Activated CD4-positive, alpha-beta T cell treated with anti-CD3 and anti-CD28 coated beads, Interleukin-2, amount 50 U/mL, for 4 hours (primary cell): Measurements from ENCODE around the gene SYT8.

Experiments used
- DNase-seq, 2 experiments: peaks; one replicate each; pipeline ENCODE4 v3.0.0-alpha.2; 2020

Gene SYT8

DNA sequence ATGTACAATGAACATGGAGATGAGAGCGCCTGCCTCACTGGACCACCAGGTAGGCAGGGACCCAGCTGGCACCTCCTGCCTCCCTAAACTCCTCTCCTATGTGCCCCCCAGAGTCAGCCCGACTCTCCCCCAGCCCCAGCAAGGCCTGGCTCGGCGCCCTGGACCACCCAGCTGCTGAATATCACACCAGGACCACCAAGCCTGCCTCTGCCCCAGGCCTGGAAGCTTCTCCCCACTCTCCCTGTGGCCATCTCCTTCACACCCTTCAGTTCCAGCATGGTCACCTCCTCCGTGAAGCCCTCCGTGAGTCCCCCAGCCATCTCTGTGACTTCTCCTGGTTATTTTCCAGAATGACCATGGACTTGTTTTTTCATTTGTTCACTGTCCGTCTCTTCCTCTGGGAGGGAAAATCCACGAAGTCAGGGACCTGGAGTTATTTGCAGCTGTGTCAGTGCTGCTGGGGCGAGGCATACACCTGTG, 11.7 kb downstream of the SYT8 start:
- DNase-seq: no peak

DNA sequence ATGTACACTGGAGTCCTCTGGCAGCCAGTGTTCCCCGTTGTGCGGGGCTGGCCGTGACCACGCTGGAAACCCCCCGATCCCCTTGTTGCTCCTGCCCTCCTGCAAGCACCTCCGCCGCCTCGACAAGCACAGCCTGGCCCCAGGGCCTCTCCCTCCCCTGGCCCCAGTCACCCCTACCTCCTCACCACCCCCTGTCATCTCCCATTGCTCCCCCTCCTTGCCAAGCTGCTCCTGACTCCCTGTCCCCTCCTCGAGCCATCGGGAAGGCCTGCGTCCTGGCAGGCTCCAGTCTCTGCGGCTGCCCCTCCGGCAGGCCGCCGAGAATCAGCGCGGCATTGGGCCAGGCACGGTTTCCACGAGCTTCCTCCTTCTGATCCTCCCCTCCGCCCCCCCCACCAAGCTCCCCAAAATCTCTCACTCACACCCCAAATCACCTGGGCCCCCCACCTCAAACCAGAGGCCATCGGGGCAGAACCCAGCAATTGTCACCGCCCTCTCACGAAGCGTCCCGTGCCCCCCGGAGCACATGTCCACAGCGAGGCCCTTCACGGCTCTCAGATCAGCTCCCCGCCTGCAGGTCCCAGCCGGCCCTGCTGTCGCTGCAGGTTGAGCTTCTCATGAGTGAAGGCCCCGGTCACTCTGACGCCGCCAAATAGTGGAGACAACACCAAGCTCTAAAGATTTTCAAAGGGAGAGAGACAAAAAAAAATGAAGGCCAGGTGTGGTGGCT, 12.4 kb downstream of the SYT8 start:
- no peak for DNase-seq

DNA sequence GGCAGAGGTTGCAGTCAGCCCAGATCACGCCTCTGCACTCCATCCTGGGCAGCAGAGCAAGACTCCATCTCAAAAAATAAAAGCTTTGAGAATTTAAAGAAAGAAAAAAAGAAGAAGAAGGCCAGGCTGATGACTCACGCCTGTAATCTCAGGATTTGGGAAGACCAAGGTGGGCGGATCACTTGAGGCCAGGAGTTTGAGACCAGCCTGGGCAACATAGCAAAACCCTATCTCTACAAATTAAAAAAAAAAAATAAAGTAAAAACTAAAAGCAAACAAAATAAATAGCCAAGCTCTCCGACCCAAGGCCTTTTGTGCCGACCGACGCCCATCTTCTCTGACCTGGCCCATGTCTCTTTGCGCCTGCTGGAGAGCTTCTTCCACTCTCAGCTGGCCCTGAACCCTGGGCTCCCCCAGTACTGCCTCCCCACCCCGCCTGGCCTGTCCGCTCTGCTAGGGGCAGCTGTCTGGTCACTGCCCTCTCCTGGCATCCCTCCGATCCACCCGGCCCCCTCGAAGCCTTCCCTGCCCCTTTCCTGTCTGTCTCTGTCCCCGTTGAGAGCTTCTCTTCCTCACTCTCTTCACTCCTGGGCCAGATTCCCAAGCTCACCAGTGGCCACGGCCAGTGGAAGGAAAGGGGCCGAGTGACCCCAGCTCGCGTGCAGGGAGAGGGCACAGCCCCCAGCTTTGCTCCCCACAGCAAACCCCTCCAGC, 13.3 kb downstream of the SYT8 start:
- no peak for DNase-seq

DNA sequence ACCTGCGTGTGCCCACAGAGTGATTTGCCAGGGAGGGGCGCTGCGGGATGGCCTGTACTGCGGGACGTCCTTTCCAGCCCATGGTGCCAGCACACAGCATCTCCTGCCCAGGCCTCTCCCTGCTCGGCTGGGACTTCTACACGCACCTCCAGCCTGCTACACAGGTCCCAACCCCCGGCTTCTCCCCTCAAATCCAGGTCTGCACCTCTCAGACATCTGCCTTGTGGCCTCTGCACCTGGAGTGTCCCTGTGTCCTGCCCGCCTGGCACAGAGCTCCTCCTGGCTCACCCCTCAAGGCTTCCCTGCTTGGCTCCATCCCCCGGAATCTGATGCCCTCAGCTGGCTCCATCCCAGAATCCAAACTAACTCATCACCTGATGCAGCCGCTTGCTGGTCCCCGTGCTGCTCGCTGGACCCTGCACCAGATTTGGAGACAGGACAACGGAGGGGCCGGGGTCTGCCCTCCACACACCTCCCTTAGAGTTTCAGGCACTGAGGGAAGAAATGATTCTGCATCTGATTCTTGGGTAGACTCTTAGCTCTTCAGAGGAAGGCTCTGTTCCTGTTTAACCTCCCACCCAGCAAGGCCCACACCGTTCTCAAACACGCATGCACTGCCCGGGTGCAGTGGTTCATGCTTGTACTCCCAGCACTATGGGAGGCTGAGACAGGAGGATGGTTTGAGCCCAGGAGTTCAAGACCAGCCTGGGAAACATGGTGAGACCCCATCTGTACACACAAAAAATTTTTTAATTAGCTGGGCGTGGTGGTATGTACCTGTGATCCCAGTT, 14.0 kb downstream of the SYT8 start:
- no peak for DNase-seq

DNA sequence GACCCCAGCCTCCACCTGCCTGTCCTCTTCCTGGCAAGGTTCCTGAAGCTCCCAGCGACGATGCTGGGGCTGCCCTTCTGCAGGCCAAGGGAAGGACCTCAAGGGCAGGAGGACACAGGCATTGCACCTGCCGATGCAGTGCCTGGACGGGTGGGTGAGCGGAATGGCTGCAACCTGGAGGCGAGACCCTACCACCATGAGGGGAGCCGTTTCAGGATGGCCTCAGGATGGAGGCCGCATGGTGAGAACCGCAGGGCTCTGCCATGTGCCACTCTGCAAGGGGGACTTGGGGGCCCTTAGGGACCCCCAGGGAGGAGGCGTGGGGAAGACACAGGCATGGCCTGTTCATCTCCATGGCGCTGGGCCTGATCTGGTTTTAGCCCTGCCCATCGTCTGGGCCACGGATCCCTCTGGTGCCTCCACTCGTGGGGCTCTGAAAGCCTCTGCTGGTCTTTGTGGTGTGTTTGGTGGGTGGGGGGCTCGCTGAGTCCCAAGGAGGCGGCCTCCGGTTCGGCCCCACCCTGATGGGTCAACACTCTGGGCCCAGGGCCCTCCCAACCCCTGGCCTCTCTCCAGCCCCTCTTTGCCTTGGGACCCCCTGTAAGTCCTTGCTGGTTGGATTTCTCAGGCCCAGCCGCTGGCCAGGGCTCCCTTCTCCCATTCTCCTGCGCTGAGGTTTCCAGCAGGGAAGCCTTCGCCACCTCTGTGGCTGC, 16.8 kb downstream of the SYT8 start:
- no peak for DNase-seq

DNA sequence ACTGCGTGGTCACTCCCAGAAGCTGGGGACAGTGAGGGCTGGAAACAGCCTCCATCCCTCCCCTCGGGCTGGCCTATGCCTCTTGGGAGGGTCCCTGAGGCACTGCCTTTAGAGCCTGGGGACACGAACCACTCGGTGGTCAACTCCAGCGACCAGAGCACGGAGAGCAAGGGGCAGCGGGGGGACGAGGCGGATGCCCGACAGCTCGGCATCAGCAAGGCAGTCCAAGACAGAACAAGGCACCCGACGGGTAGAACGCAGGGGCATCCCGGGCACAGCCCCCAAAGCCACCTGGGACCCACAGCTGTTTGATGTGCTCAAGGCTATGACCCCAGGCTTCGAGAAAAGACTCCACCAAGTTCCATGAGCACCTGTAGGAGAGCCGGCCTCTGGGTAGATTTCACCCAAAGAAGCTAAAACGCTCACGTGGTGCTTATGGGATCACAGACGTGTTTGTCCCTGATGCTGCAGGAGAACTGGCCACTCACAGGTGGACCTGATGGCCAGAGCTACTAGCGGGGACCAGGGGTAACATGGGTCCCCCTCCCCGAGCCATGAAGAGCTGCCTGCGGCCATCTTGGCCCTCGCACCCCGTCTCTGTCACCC, 17.6 kb downstream of the SYT8 start:
- no peak for DNase-seq

DNA sequence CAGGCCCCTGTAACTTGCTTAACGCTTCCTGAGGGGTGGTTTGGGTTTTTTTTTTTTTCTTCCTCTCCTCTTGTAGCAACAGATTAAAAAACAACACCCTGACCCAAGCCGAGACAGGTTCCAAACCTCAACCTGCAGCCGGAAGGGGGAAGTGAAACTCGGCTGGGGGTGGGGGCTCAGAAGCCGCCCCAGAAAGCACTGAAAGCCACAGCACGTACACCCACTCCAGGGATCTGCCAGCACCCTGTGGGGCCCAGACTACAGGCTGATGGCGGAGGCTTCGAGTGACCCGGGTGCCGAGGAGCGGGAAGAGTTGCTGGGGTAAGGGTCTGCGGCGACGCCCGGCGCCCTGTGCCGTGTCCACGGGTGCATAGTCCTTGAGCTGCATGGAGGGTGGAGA, 18.1 kb downstream of the SYT8 start, which contains the start of gene LSP1:
Gene LSP1 (plus strand): TSS at position 208 of the 400 bp plus-strand sequence. CDS start 61 bp downstream, at position 269.
- peak; percentile 61 to 70 for DNase-seq

DNA sequence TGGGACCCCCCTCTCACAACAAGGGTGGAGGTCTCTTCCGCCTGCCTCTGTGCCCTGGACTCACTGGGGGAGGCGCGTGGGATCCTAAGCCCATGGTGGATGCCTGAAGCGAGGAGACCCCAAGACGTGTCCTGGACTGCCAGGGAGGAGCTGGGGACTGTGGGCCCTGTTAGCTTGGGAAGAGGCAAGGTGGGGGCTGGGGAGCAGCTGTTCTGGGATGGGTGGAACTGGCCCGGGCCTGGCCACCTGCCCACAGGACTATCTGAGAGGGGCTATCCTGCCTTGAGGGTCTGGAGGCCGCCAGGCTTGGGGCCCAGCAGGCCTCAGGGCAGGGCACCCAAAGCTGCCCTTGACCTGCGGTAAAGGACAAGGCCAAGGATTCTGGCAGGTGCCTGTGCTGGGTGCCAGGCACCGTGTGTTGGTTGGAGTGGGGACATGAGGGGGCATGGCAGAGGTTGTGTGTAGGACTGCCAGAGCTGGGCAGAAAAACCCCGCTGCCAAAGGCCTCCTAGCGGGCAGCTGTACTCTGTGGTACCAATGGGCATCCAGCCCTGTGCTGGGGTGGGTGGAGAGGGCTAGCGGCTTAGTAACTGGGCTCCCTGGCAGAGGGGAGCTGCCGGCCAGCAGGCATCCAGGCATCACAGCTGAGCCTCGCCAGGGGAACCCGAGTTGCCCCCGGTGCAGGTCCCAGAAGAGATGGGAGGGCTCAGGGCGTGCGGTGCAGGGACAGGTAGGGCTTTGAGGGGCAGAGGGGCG, 18.8 kb downstream of the SYT8 start:
- no peak for DNase-seq

DNA sequence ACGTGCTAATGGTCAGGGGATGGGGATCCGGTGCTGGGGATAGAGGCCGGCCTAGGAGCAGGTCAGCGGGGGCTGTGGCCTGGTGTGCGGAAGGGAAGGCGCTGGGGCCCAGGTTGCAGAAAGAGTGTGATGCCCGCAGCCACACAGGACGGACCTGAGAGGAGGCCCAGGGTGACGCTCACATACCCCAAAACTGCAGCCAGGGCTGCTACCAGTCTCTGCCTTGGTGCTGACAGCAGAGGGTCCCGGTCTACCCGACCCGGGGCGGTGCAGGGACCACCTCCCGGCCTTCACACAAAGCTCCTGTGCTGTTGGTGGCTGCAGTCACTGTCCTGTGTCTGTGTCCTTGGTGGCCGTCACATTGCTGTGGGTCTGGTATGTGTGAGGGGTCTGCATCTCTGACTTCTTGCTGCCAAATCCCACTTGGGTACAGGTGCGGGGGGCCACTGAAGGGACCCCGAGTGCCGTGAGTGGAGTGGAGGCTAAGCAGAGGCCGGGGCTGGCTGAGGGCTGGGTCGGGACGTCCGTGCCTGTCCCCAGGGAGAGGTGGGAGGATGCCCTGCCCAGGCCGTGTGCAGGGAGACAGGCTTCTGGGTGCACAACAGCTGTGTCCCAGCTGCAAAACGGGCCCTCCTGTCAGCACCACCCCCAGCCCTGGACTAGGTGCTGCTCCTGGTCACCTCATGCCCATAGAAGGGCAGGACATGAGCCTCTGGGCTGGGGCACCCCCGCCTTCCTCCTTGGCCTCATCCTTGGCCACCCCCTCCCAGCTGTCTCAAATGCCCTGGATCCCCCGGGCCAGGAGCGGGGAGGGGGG, 19.6 kb downstream of the SYT8 start:
- DNase-seq: no peak

DNA sequence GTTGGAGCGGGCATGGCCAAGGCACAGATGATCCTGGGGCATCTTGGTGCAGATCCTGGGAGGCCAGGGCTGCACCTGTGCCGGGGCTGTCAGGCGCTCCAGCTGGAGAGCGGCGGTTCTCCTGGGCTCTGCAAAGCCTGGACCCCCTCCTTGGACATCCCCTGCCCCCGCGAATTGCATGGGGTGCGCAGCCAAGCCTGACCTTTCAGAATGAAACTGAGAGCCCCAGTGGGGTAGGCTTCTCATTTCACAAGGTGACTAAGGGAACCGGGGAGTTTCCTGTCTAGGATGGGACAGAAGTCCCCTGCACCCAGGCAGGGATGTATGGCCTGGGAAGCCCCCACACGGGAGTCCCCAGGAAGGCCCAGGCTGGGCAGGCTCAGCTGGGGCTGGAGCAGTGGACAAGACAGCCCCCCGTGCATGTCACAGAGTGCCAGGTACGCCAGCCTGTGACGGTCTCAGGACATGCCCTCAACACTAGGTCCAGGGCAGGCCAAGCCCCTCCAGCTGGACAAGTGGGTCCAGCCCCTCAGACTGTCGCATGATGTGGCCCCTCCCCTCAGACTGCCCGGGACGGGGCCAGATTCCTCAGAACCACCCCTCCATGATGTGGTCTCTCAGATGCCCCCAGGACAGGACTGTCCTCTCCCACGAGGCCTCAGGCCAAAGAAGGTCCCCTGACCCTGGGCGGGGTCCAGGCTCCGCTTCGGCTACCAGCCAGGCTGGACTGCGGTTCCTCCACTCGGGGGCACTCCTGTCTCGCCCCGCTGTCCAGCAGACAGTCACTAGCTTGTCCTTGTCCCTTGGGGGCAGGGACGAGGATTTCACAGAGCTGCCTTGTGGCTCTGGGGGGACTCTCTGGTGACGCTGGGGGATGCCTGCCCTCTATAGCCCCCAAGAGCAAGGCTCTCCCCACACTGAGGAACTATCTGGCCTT, 20.4 kb downstream of the SYT8 start:
- no peak for DNase-seq

DNA sequence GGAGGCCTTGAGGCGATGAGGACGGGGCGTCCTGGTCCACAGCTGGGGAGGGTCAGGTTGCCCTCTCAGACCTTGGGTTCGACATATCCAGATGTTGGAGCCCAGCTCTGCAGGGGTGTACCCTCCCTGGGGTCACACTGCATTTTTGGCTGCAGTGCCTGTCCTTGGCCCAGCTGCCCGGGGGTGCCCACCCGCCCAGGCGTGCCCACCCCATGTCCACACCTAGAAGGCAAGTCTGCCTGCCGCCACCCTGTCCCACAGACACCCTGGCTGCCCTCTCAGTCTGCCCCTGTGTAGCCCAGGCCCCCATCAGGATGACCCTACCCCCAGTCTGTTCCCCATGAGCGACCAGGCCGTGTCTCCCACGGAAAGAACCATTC, 21.1 kb downstream of the SYT8 start:
- no peak for DNase-seq

DNA sequence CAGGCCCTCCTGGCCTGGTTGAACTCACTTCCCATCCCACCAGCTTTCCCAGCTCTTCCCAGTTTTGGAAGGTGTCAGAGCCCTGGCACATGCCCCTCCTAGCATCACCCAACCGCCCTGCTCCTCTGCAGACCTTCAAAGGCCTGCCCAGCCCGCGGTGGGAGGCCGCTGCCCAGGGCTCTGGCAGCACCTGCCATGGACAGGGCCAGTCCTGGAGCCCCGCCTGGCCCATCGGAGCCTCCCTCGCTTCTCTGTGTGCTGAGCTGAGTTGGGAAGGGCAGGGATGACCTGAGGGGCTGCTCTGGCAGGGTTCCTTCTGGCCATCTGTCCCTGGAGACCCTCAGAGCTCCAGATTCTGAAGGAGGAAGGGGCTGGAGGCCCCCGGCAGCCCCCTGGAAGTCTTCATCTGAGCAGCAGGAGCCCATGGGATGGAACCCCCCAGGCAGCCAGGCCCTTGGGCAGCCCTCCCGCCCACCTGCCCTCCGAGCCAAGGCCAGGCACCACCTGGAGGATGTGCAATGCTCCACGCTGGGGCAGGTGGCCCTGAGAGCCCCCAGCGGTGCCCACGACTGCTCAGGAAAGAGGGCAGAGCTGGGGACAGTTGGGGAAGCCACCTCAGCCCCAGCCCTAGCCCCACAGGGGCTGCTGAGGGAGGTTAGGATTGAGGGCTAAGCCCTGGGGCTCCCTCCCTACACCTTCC, 21.7 kb downstream of the SYT8 start:
- DNase-seq: no peak

DNA sequence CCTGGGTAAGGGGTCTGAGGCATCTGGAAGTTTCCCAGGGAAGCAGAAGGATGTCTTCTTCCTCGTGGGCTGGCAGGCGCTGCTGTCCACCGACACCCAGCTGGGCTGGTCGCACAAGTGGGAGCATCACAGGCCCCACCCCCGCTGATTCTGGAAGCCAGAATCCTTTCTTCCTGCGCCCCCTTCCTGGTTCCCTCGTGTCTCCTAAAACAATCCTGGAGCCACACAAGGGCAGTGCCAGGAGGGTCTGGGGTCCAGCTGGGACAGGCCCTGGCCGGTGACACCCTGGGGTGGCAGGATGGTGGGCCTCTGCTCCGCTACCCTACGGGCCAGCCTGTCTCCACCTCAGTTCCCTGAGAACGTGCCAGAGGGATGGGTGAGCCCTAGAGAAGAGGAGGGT, 22.3 kb downstream of the SYT8 start:
- DNase-seq: no peak

DNA sequence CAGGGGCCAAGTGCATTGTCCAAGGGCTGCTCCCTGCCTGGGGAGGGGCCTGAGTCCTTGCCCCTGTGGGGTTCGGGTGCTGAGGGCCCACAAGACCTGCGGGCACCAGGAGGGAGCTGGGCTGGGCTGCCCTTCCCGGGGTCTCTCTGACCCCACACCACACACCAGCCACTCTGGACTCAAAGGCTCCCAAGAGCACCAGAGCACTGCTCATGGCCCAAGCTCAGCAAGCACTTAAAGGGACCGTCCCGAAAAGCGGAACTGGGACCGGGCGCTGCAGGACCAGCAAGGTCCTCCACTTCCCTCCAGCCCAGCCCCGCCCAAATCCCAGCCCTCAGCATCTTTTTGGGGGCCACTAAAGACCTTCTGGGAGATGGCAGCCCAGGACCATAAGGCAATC, 23.4 kb downstream of the SYT8 start:
- no peak for DNase-seq

DNA sequence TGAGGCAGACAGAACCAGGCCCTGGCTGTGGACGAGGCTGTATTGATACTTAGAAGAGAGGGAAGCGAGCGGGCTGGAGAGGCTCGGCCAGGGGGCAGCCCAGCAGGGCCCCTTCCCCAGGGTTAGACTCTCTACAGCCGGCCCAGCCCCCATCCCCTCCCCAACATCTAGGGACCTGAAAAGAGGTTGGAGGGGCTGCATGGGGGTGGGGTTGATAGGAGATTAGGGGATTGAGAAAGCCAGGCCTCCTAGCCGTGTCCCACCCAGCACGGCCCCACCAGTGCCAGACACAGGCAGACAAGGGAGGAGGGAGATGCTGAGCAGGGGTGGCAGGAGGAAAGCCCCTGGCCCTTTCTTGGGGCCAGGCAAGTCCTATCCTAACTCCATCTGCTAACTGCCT, 23.8 kb downstream of the SYT8 start:
- no peak for DNase-seq

DNA sequence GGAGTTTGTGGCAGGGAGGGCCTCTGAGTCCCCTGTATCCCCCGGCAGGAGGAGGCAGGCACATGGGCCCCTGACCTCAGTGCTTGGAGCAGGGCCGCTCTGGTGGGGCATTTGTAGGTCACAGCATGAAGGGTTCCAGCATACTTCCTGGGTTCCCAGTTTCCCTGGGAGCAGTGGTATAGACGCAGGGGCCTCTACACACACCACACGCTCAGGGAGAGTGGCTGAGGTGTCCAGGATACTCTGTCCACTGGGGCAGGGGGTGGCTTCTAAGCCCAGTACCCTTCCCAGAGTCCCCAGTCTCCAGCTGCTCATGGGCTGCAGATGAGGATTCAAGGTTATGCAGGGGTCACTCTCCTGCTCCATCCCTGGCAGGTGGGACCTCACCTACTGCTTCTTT, 24.2 kb downstream of the SYT8 start:
- DNase-seq: no peak

DNA sequence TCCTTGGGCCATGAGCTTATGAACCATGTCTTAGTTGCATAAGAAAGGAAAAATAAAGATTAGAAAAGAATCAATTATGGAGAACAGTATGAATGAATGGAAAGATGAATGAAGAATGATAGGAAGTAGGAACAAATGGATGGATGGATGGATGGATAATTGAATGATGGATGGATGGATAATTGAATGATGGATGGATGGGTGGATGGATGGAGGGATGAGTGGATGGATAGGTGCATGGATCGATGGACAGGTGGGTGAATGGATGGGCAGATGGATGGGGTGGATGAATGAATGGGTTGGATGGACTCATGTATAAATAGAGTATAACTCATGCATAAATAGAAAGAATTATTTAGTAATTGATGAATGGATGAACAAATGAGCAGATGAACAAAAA, 25.3 kb downstream of the SYT8 start:
- DNase-seq: no peak

DNA sequence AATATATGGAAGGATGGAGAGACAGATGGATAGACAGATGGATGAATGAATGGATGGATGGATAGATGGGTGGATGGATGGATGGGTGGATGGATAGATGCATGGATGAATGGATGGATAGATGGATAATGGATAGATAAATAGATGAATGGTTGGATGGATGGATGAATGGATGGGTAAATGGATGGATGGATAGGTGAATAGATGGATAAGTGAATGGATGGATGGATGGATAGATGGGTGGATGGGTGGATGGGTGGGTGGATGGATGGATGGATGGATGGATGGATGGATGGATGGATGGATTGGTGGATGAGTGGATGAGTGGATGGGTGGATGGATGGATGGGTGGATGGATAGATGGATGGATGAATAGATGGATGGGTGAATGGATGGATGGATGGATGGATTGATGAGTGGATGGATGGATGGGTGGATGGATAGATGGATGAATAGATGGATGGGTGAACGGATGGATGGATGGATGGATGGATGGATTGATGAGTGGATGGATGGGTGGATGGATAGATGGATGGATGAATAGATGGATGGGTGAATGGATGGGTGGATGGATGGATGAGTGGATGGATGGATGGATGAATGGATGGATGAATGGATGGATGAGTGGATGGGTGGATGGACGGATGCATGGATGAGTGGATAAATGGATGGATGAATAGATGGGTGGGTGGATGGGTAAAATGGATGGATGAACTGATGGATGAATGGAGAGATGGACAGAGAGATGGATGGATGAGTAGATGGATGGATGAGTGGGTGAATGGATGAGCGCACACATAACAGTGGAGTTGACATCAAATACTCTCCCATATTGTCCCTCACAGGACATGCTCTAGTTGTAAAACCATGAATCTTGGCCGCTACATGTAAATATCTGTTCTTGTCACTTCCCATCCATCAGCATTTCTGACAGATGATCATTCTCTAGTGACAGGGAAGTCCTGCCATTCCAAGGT, 26.9 kb downstream of the SYT8 start:
- DNase-seq: no peak
